Measurements from ENCODE around the gene PLPPR2.

DNA sequence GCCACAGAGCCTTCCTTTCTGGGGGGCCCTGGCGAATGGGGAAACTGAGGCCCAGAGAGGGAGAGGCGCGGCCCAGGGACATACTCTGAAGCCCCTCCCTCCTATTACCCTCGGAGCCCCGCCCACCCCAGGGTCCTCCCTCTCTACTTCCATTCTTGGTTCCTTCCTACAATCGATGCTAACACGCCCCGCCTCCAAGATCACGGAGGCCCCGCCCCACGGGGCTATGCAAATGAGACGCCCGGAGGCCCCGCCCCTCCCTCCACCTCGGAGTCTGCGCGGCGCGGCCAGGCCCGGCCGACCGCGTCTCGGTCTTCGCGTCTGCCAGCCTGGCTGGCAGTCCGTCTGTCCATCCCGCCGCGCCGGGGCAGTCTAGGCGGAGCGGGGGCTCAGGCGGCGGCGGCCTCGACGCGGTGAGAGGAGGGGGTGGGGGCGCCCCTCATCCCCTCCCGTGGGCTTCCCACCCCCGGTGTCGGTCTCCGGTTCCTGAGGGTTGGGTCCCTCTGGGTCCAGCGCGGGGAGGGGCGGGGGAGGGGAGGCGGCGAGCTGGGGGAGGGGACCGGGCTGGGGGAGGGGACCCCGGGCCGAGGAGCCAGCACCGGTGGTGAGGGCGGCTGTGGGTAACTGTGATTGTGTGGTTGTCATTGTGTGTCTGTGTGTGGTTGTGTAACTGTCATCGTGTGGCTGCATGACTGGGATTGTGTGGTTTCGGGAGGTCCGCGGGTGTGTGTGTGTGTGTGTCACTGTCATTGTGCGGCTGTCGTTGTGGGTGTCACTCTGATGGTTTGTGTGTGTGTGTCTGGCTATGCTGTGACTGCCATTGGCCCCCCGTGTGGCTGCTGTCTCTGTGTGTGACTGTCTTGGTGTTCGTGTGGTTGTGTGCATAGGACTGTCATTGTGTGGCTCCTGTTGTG is at the start of gene PLPPR2:
- TF ChIP-seq POLR2AphosphoS2 (conservative IDR thresholded peaks at IDR 0.05; ENCODE audit: low read length) (no peak), SREBF2 (IDR thresholded peaks at IDR 0.05) (no peak), POLR2A (IDR thresholded peaks at IDR 0.05; ENCODE audit: low read length) (peak; percentile 56), TP53 (CRISPR knock-in tag; IDR thresholded peaks at IDR 0.05) (no peak), EP300 (IDR thresholded peaks at IDR 0.05) (no peak)
- TF ChIP-seq, protein P1, sequence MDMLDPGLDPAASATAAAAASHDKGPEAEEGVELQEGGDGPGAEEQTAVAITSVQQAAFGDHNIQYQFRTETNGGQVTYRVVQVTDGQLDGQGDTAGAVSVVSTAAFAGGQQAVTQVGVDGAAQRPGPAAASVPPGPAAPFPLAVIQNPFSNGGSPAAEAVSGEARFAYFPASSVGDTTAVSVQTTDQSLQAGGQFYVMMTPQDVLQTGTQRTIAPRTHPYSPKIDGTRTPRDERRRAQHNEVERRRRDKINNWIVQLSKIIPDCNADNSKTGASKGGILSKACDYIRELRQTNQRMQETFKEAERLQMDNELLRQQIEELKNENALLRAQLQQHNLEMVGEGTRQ (IDR thresholded peaks at IDR 0.05) = no peak
